ENCODE measurements around the gene ERBB4. TPM values are rescaled to one million over a fixed set of nuclear protein-coding genes. Genes with fewer than 3 reads are reported as not detected.

Gene ERBB4
- total RNA-seq, 1 experiment from 2014 or later = 0.15 TPM

GRCh38 chr2:212416086-212416485 lies 122.5 kb downstream of the ERBB4 start:
- Histone ChIP-seq H3K27me3 (ENCODE audit: control insufficient read depth, insufficient read depth, low read length) (no peaks in the 10 kb centered on the region), H3K27ac (ENCODE audit: low read length) (no peak overlapping the region), H3K9me3 (ENCODE audit: control insufficient read depth, insufficient read depth, low read depth, low read length) (no peaks in the 10 kb centered on the region), H3K4me1 (ENCODE audit: control insufficient read depth, insufficient read depth, low read length) (no peaks in the 10 kb centered on the region), H3K36me3 (ENCODE audit: control insufficient read depth, insufficient read depth, low read length) (no peaks in the 10 kb centered on the region), H3K4me3 (ENCODE audit: low read depth in 2 of 2, low read length in 2 of 2) (no peak overlapping the region)
- ChIA-PET CTCF (no interaction called here), POLR2A (no interaction called here)
- ATAC-seq (no peak), DNase-seq (ENCODE audit: low read depth, low spot score) (no peak)
- no TSS peak for BruUV-seq (replicated peaks)
- in situ Hi-C loops (cut with HindIII; ENCODE audit: low pct_unique_long_range_greater_than_20kb, low sequenced_read_pairs) (no loop called here), intact Hi-C loops (cut with micrococcal nuclease; ENCODE audit: unreplicated experiment) (no loop called here)
- TF ChIP-seq SIN3A (IDR thresholded peaks at IDR 0.05; ENCODE audit: borderline replicate concordance, insufficient read depth, low read depth, low read length) = no peak
- no peak for TF ChIP-seq TCF7L2 (IDR thresholded peaks at IDR 0.05; ENCODE audit: low read depth, low read length)
- TF ChIP-seq CTCF (IDR thresholded peaks at IDR 0.05) = no peak
- no peak for TF ChIP-seq POLR2AphosphoS5 (IDR thresholded peaks at IDR 0.05; ENCODE audit: low read depth, low read length)

- ATAC-seq (no peak), DNase-seq (ENCODE audit: low read depth, low spot score) (no peak)
- H3K36me3 ChIP-seq (ENCODE audit: control insufficient read depth, insufficient read depth, low read length) = no peaks in the 10 kb centered on the region
- H3K27ac ChIP-seq (ENCODE audit: low read length) = no peak overlapping the region
- no peaks in the 10 kb centered on the region for H3K27me3 ChIP-seq (ENCODE audit: control insufficient read depth, insufficient read depth, low read length)
- TF ChIP-seq SIN3A (IDR thresholded peaks at IDR 0.05; ENCODE audit: borderline replicate concordance, insufficient read depth, low read depth, low read length) (no peak), POLR2AphosphoS5 (IDR thresholded peaks at IDR 0.05; ENCODE audit: low read depth, low read length) (no peak), CTCF (IDR thresholded peaks at IDR 0.05) (no peak), TCF7L2 (IDR thresholded peaks at IDR 0.05; ENCODE audit: low read depth, low read length) (no peak), REST (IDR thresholded peaks at IDR 0.05; ENCODE audit: insufficient read depth in 1 of 2, low read depth in 2 of 2, low read length in 1 of 2) (no peak)
- H3K4me1 ChIP-seq (ENCODE audit: control insufficient read depth, insufficient read depth, low read length) = no peaks in the 10 kb centered on the region
- no peak overlapping the region for H3K4me3 ChIP-seq (ENCODE audit: low read depth in 2 of 2, low read length in 2 of 2)
- BruUV-seq (replicated peaks) = no TSS peak
- in situ Hi-C loops (cut with HindIII; ENCODE audit: low pct_unique_long_range_greater_than_20kb, low sequenced_read_pairs) = no loop called here
- ChIA-PET CTCF (no interaction called here), POLR2A (no interaction called here)
- intact Hi-C loops (cut with micrococcal nuclease; ENCODE audit: unreplicated experiment) = no loop called here
- H3K9me3 ChIP-seq (ENCODE audit: control insufficient read depth, insufficient read depth, low read depth, low read length) = no peaks in the 10 kb centered on the region
Measured at GRCh38 chr2:212414767-212415211, 123.8 kb downstream of the ERBB4 start.
